ENCODE results near the gene RAB11FIP3. TPM values are rescaled to one million over a fixed set of nuclear protein-coding genes. Genes with fewer than 3 reads are reported as not detected.

RAB11FIP3 gene
- total and polyA plus RNA-seq, 10 of the 15 experiments (the other 5 are each of a cell fraction or from before 2014, with no cell fraction given): 1.2 to 27.3 (median 7.7) TPM

DNA sequence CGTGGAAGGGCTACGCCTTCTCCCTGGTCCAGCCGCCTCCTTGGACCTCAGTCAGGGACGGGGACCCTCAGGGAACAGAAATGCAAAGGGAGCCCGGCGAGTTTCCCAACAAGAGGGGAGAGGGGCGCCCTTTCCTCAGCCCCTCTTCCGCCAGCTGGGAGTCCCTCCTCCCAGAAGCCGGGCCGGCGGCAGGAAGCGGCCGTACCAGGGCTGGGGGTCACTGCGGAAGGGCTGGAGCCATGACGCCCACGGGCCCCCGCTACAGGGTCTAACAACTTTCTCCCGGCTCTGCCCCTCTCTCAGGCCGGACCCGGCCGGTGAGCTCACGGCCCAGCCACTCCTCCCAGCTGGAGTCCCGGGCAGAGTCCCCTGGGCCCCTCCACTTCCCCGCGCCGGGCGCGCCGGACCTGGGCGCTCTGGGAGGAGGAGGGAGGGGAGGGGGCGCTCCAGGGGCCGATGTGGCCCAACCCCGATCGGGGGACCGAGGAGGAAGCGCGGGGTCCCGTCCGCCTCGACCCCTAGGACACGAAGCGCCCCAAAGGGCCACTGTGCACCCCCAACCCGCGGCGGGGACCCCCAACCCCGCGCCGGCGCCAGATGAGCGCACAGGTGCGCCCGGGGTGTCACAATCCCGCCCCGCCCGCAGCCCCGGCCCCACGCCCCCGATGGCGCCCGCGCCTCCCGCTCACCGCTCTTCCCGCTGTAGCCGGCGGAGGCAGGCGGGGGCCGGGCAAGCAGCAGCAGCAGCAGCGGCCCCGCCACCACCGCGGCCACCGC is 44.2 kb upstream of the RAB11FIP3 start:
- Histone ChIP-seq H3K79me2 (ENCODE audit: control insufficient read depth, insufficient read depth, low read length) (peaks cover 14% of the 10 kb centered on the region), H3K4me3 (peak overlapping the region; percentile 95), H3K36me3 (ENCODE audit: control insufficient read depth in 2 of 2, insufficient read depth in 2 of 2, low read length in 1 of 2) (peaks cover 0 to 2% of the 10 kb centered on the region in 2 experiments; a peak in 2 of 4 replicates), H2AFZ (ENCODE audit: control insufficient read depth, low read depth, low read length) (peak overlapping the region; percentile 19; the same call in 1 of the 2 replicates), H3K9me3 (replicated peaks; ENCODE audit: control insufficient read depth, insufficient read depth, low read length) (no peaks in the 10 kb centered on the region), H3K4me1 (ENCODE audit: control insufficient read depth, insufficient read depth, low read length) (peaks cover 14% of the 10 kb centered on the region), H3K9ac (ENCODE audit: control insufficient read depth, insufficient read depth, low read length) (peak overlapping the region; percentile 78), H3K27ac (ENCODE audit: control insufficient read depth, insufficient read depth) (peak overlapping the region; percentile 39; the same call in 1 of the 2 replicates), H3K27me3 (replicated peaks in 1 of 2; ENCODE audit: control insufficient read depth in 2 of 2, insufficient read depth in 2 of 2, low read length in 1 of 2) (no peaks in the 10 kb centered on the region), H3K4me2 (ENCODE audit: control insufficient read depth, insufficient read depth) (peak overlapping the region; percentile 89), H4K20me1 (ENCODE audit: control insufficient read depth, insufficient read depth) (no peaks in the 10 kb centered on the region)
- ATAC-seq (peak; percentile 50), FAIRE-seq (no peak), DNase-seq (ENCODE audit: low read depth, low spot score) (no peak)
- ChIA-PET CTCF (interaction anchor here (0.8 kb wide), 1 partner anchor 21 kb away, joined by 3 read pairs; no protein-coding TSS in a partner anchor), RAD21 (ENCODE audit: unreplicated experiment) (interaction anchor here (1.0 kb wide), 2 partner anchors 11 to 28 kb away, joined by 3 read pairs; partner anchors contain the start of genes AXIN1 and MRPL28), POLR2A (interaction anchor here (0.7 to 3.8 kb wide), 3 partner anchors 10 to 186 kb away, joined by 3 to 22 read pairs (median 4); partner anchors contain the start of genes AXIN1, MRPL28 and NHLRC4), SMC1A (ENCODE audit: uncharacterized antibody, unreplicated experiment) (no interaction called here)
- BruUV-seq (replicated peaks): no TSS peak
- intact Hi-C loops (cut with micrococcal nuclease; ENCODE audit: unreplicated experiment) (no loop called here), in situ Hi-C loops (cut with MboI) (no loop called here)
- under 1% methylated on average over 39 of the region's 73 CpGs for WGBS (ENCODE audit: insufficient coverage, insufficient replicate concordance, low lambda C conversion rate, missing lambda C conversion rate)
- TF ChIP-seq, protein P1, sequence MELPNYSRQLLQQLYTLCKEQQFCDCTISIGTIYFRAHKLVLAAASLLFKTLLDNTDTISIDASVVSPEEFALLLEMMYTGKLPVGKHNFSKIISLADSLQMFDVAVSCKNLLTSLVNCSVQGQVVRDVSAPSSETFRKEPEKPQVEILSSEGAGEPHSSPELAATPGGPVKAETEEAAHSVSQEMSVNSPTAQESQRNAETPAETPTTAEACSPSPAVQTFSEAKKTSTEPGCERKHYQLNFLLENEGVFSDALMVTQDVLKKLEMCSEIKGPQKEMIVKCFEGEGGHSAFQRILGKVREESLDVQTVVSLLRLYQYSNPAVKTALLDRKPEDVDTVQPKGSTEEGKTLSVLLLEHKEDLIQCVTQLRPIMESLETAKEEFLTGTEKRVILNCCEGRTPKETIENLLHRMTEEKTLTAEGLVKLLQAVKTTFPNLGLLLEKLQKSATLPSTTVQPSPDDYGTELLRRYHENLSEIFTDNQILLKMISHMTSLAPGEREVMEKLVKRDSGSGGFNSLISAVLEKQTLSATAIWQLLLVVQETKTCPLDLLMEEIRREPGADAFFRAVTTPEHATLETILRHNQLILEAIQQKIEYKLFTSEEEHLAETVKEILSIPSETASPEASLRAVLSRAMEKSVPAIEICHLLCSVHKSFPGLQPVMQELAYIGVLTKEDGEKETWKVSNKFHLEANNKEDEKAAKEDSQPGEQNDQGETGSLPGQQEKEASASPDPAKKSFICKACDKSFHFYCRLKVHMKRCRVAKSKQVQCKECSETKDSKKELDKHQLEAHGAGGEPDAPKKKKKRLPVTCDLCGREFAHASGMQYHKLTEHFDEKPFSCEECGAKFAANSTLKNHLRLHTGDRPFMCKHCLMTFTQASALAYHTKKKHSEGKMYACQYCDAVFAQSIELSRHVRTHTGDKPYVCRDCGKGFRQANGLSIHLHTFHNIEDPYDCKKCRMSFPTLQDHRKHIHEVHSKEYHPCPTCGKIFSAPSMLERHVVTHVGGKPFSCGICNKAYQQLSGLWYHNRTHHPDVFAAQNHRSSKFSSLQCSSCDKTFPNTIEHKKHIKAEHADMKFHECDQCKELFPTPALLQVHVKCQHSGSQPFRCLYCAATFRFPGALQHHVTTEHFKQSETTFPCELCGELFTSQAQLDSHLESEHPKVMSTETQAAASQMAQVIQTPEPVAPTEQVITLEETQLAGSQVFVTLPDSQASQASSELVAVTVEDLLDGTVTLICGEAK (IDR thresholded peaks at IDR 0.05; ENCODE audit: borderline replicate concordance): no peak
- peak; percentile 63; the same call in 1 of the 2 replicates for TF ChIP-seq IKZF1 (conservative IDR thresholded peaks at IDR 0.05)
- TF ChIP-seq GATAD2B (conservative IDR thresholded peaks at IDR 0.05; ENCODE audit: low read depth): peak; percentile 65; the same call in 1 of the 2 replicates
- 0 out of 2 replicates have a peak, but pooled peaks have one; percentile 17 for TF ChIP-seq ZNF207 (IDR thresholded peaks at IDR 0.05; ENCODE audit: borderline replicate concordance)
- 0 out of 2 replicates have a peak, but pooled peaks have one; percentile 56 for TF ChIP-seq NR2F1 (conservative IDR thresholded peaks at IDR 0.05)
- TF ChIP-seq DPF2 (IDR thresholded peaks at IDR 0.05): peak; percentile 48; the same call in 1 of the 2 replicates
- TF ChIP-seq, protein P2, sequence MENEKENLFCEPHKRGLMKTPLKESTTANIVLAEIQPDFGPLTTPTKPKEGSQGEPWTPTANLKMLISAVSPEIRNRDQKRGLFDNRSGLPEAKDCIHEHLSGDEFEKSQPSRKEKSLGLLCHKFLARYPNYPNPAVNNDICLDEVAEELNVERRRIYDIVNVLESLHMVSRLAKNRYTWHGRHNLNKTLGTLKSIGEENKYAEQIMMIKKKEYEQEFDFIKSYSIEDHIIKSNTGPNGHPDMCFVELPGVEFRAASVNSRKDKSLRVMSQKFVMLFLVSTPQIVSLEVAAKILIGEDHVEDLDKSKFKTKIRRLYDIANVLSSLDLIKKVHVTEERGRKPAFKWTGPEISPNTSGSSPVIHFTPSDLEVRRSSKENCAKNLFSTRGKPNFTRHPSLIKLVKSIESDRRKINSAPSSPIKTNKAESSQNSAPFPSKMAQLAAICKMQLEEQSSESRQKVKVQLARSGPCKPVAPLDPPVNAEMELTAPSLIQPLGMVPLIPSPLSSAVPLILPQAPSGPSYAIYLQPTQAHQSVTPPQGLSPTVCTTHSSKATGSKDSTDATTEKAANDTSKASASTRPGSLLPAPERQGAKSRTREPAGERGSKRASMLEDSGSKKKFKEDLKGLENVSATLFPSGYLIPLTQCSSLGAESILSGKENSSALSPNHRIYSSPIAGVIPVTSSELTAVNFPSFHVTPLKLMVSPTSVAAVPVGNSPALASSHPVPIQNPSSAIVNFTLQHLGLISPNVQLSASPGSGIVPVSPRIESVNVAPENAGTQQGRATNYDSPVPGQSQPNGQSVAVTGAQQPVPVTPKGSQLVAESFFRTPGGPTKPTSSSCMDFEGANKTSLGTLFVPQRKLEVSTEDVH (IDR thresholded peaks at IDR 0.05; ENCODE audit: low read depth, partially characterized antibody): no peak
- no peak for TF ChIP-seq SMARCA5 (IDR thresholded peaks at IDR 0.05)
- TF ChIP-seq, protein P3, sequence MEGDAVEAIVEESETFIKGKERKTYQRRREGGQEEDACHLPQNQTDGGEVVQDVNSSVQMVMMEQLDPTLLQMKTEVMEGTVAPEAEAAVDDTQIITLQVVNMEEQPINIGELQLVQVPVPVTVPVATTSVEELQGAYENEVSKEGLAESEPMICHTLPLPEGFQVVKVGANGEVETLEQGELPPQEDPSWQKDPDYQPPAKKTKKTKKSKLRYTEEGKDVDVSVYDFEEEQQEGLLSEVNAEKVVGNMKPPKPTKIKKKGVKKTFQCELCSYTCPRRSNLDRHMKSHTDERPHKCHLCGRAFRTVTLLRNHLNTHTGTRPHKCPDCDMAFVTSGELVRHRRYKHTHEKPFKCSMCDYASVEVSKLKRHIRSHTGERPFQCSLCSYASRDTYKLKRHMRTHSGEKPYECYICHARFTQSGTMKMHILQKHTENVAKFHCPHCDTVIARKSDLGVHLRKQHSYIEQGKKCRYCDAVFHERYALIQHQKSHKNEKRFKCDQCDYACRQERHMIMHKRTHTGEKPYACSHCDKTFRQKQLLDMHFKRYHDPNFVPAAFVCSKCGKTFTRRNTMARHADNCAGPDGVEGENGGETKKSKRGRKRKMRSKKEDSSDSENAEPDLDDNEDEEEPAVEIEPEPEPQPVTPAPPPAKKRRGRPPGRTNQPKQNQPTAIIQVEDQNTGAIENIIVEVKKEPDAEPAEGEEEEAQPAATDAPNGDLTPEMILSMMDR (IDR thresholded peaks at IDR 0.05 in 2 of 3, conservative IDR thresholded peaks at IDR 0.05 in 1 of 3; ENCODE audit: control insufficient read depth in 2 of 3, extremely low read depth in 1 of 3, insufficient read depth in 1 of 3, low read depth in 3 of 3, low read length in 3 of 3): no peak
- no peak for TF ChIP-seq SMAD5 (IDR thresholded peaks at IDR 0.05; ENCODE audit: low read depth)
- TF ChIP-seq, protein P4, sequence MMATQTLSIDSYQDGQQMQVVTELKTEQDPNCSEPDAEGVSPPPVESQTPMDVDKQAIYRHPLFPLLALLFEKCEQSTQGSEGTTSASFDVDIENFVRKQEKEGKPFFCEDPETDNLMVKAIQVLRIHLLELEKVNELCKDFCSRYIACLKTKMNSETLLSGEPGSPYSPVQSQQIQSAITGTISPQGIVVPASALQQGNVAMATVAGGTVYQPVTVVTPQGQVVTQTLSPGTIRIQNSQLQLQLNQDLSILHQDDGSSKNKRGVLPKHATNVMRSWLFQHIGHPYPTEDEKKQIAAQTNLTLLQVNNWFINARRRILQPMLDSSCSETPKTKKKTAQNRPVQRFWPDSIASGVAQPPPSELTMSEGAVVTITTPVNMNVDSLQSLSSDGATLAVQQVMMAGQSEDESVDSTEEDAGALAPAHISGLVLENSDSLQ (IDR thresholded peaks at IDR 0.05): no peak
